Measurements from ENCODE around the gene GABRA4. TPM values are rescaled to one million over a fixed set of nuclear protein-coding genes. Genes with fewer than 3 reads are reported as not detected.

GABRA4 gene
- total RNA-seq, 1 experiment from 2014 or later, result not detected

DNA sequence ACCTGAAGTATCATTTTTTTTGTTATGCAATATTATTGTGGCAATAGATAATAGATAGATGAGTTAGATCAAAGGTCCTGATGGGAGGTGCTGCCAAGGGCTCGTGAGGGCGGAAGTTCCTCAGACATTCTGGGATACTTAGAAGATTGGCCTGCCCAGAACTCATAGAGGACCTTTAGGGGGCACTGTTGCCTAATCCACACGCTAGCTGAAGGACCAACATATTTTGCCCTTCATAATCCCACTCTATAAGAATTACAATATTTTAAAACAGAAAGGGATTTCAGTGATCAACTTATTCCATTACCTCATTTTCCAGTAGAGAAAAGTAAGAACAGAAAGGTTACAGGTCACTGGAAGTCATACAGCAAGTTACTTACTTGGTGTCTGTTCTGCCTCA, 61.4 kb downstream of the GABRA4 start:
- Histone ChIP-seq H2BK12ac (ENCODE audit: insufficient read length, low read depth, low read length) (no peak overlapping the region), H3K79me1 (ENCODE audit: insufficient read depth, low read depth, low read length, poor library complexity, severe bottlenecking) (no peaks in the 10 kb centered on the region), H3K27ac (ENCODE audit: insufficient read length, low read depth, low read length) (no peak overlapping the region), H3T11ph (ENCODE audit: low read length) (no peak overlapping the region), H3K4me1 (ENCODE audit: insufficient read depth, low read length) (no peaks in the 10 kb centered on the region), H3K4me2 (ENCODE audit: insufficient read depth, insufficient read length, low read length) (no peak overlapping the region), H4K5ac (ENCODE audit: insufficient read length, low read depth, low read length) (no peak overlapping the region), H3K56ac (ENCODE audit: insufficient read length, low read depth, low read length) (no peak overlapping the region), H3K23me2 (ENCODE audit: insufficient read length, low read depth, low read length, poor library complexity, severe bottlenecking) (no peaks in the 10 kb centered on the region), H3K79me2 (ENCODE audit: insufficient read depth, low read length) (no peaks in the 10 kb centered on the region), H3K9me3 (ENCODE audit: control insufficient read depth, low read depth, low read length) (no peaks in the 10 kb centered on the region), H4K8ac (replicated peaks; ENCODE audit: insufficient read length, low read depth, low read length) (no peak overlapping the region), H2BK120ac (ENCODE audit: low read depth, low read length, poor library complexity, severe bottlenecking) (no peak overlapping the region), H3K4ac (ENCODE audit: low read depth, low read length) (no peak overlapping the region), H2AK5ac (ENCODE audit: insufficient read length, low read length) (no peak overlapping the region), H2BK20ac (ENCODE audit: low read depth, low read length, poor library complexity, severe bottlenecking) (no peak overlapping the region), H3K14ac (ENCODE audit: insufficient read depth, low read length) (no peak overlapping the region), H3K18ac (ENCODE audit: insufficient read length, low read depth, low read length) (no peak overlapping the region), H2BK15ac (ENCODE audit: low read depth, low read length) (no peak overlapping the region), H3K9ac (ENCODE audit: extremely low read depth, insufficient read length, low read length) (no peak overlapping the region), H3K23ac (ENCODE audit: insufficient read length, low read depth, low read length) (no peak overlapping the region), H3K27me3 (ENCODE audit: insufficient read depth, low read length) (no peaks in the 10 kb centered on the region), H2AFZ (ENCODE audit: low read length) (no peak overlapping the region), H4K20me1 (ENCODE audit: control insufficient read depth, insufficient read depth, insufficient read length) (no peaks in the 10 kb centered on the region), H4K91ac (ENCODE audit: insufficient read length, low read depth, low read length) (no peak overlapping the region), H2BK5ac (ENCODE audit: insufficient read length, low read length) (no peak overlapping the region)
- no CpG with 5 or more reads among the region's 3 CpGs for WGBS (ENCODE audit: extremely low coverage, insufficient read length, low lambda C conversion rate)
- Mint-ChIP-seq H3K4me3 (no peak overlapping the region), H3K4me1 (no peaks in the 10 kb centered on the region), H3K36me3 (ENCODE audit: insufficient read depth in 1 of 3, low read depth in 3 of 3) (no peaks in the 10 kb centered on the region), H3K27ac (no peak overlapping the region), H3K27me3 (ENCODE audit: low read depth) (peaks cover 10% of the 10 kb centered on the region), H3K9me3 (no peaks in the 10 kb centered on the region)
- peak; percentile 47 for DNase-seq
- TF ChIP-seq, protein P1, sequence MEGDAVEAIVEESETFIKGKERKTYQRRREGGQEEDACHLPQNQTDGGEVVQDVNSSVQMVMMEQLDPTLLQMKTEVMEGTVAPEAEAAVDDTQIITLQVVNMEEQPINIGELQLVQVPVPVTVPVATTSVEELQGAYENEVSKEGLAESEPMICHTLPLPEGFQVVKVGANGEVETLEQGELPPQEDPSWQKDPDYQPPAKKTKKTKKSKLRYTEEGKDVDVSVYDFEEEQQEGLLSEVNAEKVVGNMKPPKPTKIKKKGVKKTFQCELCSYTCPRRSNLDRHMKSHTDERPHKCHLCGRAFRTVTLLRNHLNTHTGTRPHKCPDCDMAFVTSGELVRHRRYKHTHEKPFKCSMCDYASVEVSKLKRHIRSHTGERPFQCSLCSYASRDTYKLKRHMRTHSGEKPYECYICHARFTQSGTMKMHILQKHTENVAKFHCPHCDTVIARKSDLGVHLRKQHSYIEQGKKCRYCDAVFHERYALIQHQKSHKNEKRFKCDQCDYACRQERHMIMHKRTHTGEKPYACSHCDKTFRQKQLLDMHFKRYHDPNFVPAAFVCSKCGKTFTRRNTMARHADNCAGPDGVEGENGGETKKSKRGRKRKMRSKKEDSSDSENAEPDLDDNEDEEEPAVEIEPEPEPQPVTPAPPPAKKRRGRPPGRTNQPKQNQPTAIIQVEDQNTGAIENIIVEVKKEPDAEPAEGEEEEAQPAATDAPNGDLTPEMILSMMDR (conservative IDR thresholded peaks at IDR 0.05), result peak; percentile 83
